HG02798 (cell line): ENCODE results near the gene INTS1.

Experiments
- ATAC-seq: cut with Tn5 transposase; IDR thresholded peaks from one replicate; pipeline ENCODE4 v1.9.1; 2021; ENCODE audit warnings: mild to moderate bottlenecking; ENCODE audit not compliant: unreplicated experiment, poor library complexity

The INTS1 gene

DNA sequence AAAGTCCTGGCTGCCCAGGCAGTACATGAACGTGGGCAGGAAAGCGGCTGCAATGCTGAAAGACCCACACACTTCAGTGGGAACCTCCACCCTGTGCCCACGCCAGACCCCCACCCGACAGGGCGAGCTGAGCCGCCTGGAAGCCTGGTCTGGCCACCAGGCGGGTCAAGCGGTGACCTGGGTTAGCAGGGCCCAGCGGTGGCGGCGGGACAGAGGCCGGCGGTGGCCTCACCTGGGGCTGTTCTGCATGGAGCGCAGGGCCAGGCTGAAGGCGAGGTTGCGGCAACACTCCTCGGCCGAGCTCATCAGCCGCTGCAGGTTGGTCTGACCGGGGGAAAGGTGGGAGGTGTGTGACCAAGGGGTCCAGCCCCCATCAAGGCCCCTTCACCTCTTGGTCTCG lies 33.3 kb downstream of the INTS1 start:
- no peak for ATAC-seq

DNA sequence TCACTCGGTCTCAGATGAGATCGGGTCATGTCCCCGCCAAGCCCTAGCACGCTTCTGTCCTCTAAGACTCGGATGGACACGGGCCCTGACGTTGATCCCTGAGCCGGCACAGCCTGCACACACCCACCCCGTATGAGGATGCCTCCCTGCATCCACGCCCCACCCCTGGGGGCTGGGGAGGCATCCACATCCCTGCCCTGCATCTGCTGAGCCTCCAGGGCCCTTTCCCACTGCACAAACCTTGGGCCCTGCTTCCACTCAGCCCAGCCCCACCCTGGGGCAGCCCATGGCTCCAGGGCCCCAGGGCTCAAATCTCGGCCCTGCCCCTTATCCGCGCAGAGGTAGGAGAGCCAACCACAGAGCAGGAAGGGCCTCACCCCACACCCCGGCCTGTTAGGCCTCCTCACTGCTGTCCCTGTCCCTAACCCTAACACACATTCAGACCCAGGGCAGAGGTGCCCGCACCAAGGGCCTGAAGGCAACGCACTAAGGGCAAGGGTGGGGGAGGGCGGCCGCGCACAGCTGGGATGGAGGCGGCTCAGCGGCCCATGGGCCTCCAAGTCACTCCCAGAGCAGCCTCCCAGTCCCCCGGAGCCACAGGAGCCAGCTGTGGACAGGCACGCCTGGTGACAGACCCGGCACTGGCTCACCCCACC lies 35.4 kb downstream of the INTS1 start:
- ATAC-seq = no peak

DNA sequence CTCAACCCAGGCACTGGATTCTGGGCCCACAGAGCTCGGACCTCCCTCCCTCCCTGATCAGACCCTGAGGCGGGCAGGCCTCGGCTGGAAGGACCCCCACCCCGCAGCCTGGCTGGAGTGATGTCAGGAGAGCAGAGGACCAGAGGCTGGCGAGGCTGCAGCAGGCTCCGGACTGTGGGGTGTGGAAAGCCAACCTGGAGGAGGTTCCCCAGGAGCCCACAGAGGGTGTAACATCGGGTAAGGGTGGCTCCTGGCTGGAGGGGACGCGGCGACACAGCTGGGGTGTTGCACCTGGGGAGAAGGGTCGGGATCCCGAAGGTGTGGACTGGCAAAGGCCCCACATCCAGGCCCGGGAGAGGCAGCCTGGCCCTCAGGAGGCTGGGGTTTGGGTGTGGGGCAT lies 36.0 kb downstream of the INTS1 start:
- no peak for ATAC-seq

DNA sequence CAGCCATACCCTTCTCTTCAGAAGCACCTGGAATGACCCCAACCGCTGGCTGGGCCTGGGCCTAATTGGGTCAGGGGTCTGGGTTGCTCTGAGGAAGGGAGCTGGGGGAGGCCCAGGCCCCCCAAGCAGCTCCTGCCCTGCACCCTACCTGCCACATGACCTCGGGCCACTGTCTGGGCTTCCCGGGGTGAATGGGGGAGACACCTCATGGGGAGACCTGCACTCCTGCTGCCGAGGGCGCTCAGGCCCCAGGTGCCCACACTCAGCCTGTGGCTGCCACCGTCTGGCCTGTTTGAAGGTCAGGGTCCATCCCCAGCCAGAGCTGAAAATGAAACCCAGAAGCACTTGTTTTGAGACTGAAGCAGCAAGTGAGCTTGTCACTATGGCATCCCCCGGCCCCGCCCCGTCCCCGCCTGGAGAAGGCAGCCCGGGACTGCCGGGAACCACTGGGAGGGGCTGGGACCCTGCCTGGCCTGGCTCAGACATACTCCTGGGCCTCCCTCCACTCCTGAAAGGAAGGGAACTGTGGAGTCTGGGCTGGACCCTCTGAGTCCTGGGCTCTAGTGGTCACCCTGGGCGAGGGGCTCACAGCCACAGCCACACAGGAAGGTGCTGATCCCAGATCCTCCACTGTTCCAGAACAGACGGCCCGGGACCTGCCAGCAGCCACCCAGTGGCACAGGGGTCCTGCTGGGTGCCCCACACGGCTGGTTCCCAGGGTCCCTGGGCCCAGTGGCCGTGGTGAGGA lies 37.5 kb downstream of the INTS1 start:
- ATAC-seq = no peak

DNA sequence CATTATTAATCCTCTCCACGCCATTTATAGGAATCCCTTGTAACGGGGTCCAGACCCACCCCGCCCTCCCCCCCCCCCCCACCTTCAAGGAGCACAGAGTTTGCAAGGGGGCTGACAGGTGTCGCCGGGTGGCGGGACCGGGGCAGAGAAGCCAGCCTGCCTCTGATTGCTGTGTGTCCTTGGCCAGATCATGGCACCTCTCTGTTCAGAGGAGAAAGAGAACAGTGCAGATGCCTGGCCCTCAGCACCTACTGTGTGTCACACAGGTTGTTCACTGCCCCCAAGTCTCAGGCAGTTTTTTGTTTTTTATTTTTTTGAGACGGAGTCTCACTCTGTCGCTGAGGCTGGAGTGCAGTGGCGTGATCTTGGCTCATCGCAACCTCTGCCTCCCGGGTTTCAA lies 39.5 kb downstream of the INTS1 start:
- ATAC-seq = no peak

DNA sequence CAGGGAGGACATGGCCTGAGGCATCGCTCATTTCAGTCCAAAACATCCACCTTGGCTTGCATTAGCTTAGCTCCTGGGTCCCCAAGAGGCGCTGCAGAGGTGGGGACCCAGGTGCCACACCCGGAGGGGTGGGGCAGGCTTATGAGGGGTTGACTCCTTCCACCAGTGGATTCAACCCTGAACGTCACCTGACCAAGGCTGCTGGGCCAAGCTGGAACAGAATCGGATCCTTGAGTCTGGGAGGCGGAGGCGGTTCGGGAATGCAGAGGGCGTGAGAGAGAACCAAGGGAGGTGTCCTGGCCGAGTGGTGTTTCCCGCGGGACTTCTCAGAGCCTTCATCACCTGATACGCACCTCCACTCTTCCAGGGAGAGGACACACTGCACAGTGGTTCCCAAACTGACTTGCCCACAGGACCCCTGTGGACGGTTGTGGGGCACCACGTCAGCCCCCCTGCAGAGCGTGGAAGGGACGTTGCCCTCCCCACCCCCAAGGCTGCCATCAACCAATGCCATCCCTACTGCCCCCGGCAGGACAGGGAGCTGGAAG lies 40.4 kb downstream of the INTS1 start:
- no peak for ATAC-seq

DNA sequence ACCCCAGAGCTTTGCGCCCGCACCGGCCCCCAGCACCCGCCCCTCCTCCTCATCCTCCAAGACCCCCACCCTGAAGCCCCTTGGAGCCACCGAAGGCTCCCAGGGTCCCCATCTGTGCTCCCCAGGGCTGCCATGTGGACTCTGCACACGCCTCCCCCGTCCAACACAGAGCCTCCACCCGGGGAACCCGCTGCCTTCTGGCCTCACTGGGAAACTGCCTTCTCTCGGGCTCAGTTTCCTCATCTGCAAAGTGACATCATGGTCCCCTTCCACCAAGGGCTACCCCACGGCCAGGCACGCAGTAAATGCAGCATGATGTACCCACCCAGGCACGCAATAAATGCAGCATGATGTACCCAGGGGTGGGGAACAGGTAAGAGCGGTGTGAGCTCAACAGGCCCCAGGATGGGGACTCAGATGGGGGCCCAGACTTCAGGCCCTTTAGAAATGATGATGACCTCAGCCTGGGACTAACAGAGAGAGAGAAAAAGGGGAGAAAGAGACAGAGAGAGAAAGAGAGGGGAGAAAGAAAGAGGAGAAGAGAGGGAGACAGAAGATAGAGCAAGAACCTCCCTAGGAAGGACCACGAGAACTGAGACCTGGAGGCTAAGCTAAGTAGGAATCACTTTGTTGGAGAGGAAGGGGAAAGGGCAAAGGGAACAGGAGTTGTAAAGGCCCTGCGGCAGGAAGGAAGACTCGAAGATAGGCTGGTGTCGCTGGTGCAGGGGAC lies 42.4 kb downstream of the INTS1 start:
- no peak for ATAC-seq

DNA sequence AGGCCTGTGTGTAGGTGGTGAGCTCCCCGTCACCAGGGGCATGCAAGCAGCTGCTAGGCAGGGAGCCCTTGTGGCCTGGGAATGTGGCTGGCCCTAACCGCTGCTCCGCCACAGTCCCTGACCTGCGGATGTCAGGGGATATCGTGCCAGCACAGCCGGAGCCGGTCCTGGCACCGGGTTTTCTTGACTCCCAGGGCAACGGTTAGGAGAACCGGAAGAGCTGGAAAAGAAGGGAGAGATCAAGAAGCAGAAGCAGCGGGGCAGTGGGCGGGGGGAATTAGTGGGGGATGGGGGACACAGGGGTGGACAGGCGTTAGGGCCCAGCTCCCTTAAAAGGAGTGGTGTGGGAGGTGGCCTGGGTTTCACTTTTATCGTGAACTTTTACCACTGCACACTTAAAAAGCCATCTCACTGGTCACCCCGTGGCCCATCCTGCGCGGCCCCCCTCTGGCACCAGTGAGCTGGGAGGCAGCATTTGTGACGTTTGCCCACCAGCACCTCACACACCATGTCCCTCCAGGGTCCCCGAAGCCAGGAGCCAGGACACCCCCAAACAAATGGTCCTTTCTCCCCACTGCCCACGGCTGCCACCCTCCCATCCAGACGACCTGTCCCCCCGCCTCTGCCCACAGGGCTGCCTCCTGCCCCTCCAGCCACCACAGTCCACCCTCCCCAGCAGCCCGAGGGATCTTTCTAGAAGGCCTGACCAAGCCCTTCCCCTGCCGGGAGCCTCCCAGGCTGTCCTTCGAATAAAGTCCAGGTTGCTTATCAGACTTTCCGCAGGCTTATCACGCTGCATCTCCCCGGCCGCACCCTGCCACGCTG lies 43.2 kb downstream of the INTS1 start:
- no peak for ATAC-seq

DNA sequence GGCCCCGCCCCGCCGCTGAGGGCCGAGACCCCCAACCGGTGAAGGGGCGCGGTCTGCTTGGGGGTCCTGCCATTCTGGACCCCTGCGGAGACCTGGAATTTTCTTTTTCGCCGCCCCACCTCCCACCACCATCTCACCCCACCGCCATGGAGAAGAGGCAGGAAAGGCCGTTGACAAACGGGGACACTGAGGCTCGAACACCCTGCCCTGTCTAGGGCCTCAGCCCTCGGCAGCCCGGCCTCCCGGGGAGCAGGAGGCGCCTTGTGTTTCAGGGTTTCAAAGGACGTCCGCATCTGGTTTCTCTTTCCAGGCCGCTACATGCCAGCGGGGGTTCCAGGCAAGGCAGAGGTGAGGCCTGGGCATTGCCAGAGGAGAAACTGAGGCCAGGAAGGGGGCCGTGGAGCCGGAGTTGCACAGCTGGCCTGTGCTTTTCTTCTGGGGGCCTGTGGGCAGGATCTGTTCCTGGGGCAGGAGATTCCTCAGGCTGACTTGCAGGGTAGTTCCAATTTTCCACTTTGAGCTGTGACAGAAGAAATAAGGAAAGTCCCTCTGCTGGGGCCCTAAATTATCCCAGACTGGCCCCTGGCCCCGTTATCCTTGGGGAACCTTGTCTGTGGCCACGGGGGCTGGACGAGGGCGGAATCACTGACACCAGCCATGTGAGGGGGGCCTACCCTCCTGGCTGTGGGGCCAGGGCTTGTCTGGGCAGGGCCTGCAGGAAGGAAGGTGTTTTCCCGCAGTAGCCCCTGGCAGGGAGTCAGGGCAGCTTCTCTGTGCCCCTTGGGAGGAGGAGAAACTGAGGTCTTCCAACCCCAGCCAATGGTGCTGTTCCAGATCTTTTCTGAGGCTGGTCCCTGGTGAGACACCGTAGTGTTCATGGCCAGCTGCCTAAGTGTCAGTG lies 44.0 kb downstream of the INTS1 start:
- ATAC-seq = no peak

DNA sequence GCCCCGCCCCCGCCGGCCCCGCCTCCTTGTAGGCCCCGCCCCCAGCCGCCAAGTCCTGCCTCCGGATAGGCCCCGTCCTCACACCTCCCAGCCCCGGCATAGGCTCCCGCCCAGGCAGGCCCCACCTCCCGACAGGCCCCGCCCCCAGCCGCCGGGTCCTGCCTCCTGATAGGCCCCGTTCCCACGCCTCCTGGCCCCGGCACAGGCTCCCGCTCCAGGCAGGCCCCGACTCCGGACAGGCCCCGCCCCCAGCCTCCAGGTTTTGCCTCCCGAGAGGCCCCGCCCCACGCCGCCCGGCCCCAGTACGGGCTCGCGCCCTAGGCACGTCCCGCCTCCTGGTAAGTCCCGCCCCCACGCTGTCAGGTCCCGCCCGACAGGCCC lies 44.7 kb downstream of the INTS1 start:
- ATAC-seq = peak; percentile 94

DNA sequence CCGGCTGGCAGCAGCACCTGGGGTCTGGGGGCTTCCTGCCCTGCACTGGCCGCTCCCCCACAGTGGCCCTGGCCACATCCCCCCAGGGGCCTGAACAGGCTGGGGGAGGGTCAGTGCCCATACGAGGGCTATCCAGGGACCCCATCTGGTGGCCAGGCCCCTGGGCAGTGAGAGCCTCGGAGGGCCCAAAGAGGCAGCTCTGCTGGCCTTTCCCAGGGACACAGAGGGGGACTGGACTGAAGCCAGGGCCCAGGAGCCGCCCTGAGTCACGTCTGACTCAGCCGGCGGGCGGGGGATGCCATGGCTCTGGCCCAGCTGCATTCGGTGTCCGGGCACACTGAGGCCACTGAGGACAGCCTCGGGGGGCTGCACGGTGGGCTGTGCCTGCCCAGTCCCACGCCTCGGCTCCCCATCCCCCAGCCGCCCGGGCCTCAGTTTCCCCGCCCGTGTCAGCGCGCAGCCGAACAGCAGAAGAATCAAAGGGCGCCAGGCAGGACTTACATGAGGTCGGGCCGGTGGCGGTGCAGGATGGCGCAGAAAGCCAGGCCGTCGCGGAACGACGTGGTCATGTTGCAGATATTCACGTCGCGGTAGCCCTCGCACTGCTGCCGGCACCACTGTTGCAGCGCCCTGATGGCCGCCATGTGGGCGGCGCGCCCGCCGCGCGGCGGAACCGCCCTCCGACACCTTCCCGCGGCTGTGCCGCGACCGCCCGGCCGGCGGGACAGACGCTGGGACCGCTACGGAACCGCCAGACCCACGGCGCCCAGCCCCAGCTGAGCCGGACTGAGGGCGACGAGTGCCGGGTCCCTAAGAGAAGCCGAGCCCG lies 45.3 kb downstream of the INTS1 start, which contains the start of gene MICALL2:
Gene MICALL2, minus strand, starts transcription at position 788 of the 829 bp plus-strand sequence. Its CDS starts 144 bp downstream, at position 644.
- no peak for ATAC-seq

DNA sequence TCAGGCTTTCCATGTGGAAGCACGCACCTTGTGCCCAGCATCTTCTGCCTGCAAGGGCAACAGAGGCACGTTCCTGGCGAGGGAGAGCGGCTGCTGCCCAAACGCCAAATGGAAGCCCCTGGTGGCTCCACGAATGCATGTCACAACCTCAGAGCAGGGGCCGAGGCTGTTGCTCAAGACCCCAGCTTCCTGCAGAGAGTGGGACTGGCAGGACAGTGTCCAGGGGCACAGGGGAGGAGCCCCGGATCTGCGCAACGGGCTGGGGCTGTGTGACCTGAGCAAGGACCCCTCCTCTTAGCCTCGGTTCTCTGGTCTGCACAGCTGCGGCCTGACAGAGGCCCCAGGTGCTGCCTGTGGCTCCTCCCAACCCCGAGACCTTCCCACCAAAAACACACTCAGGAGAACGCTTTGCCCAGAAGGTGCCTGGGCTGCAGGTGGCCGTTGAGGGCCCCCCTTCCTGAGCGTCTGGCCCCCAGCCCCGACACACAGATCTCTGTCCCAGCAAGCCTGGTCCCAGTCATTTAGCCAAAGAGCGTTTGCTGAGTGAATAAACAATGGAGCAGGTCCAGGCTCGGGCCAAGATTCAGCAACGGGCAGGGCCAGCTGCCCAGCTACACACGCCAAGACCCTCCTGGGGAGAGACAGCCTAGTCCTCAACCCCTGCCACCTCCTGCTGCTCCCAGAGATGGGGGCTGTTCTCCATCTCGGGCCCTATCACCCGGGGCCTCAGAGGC lies 46.1 kb downstream of the INTS1 start:
- ATAC-seq = no peak

DNA sequence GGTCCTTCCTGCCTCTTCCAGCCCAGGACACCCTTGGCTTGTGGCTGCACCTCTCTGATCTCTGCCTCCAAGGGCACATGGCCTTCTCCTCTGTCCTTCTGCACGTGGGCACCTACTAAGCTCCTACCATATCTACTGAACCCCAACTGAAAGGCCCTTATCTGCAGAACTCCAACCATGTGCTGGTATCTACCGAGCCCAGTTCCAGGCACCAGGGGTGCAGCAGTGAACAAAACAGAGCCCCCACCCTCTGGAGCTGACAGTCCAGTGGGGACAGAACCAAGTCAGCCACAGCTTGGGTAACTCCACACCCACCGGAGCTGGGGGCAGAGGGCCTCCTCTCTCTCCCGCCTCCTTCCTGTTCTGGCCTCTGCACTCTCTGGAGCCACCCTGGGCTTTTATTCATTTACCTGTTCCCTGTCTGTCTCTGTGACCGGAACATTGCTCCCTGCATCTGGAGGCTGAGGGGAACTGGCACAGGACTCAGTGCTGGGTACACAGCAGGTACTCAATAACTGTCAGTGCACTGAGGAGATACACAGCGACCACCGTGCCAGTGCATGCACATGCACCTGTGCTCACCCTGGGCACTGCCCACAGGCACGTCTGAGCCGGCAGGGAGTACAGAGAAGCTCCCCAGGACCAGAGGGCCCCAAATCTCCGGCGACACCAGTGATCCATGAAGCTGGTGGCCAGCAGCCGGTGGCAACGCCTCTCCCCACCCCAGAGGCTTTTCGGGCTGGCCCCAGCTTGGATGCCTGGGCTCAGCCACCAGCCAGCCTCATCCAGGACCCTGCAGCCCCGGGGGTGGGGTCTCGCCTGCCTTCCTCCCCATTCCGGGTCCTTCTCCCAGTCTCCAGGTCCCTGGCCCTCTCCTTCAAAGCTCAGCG lies 46.9 kb downstream of the INTS1 start:
- ATAC-seq = no peak

DNA sequence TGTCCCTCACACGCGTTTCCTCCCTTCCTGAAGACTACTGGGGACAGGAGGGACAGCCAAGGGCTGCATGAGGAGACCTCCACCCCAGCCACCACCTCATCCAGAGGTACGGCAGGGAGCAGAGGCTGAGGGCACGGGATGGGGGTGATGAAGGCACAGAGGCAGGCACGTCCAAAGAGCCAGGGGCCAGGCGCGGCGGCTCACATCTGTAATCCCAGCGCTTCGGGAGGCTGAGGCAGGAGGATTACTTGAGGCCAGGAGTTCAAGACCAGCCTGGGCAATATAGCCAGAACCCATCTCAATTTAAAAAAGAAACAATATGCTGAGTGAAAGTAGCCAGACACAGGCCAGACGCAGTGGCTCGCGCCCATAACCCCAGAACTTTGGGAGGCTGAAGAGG lies 48.2 kb downstream of the INTS1 start:
- no peak for ATAC-seq

DNA sequence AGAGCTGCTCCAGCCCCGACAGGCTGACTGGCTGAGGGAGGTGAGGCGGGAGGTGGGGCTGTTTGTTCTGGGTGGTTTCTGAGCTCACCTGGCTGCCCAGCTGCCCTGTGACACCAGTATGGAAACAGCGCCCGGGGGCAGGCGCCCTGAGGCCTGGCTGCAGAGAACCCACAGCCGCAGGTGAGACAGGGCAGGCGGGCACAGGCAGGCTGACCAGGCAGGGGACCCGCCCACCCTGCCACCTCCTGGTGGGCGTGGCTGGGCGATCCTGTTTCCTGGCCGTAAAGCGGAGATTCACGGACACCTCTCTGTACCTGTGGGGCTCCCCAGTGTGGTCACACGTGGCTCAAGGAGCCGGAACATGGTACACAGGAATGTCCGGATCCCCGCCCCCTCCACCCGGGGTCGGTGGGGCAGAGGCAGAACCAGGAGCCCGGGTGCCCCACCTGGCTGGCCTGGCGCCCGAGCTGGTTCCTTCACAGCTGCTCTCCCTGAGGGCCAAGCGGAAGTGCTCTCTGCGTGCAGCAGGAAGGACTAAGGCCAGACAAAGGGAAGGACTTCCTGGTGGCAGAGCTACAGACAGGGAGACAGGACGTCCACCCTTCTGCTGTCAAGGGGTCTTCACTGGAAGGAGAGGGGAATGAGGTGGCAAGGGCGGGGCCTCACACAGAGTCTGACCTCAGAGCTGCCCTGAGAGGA lies 48.8 kb downstream of the INTS1 start:
- ATAC-seq = no peak

DNA sequence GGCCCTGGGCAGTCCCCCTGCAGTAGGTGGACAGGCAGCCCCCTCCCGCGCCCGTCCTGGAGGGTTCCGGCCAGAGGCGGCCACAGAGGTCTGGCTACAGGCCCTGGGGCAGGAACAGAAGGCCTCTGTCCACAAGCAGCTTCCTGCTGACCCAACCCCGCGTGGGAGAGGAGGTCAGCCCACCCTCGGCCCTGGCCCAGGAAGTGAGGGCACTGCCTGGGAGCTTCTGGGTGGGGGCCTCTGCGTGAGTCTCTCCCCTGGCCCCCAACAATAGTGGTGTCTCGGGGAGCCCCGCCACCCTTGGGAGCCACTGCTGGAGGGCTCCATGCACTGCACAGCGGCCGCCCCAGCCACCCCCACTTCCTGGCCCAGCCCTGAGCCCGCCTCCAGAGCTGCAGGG lies 49.6 kb downstream of the INTS1 start:
- no peak for ATAC-seq
